Panc1 (cell line): ENCODE measurements around the gene THRAP3. TPM values are rescaled to one million over a fixed set of nuclear protein-coding genes. Genes with fewer than 3 reads are reported as not detected.

Experiments used
- ATAC-seq: fragments of 200-7000 bp; cut with Tn5 transposase; 2 replicates; pipeline ENCODE4 v1.9.1; 2020; ENCODE audit warnings: mild to moderate bottlenecking, moderate library complexity
- BruUV-seq: library from RNA; stranded (reverse); fragments of 400-500 nt; replicated peaks from 2 replicates; lab custom pipeline; 2021; lab: Mats Ljungman, UMichigan
- CTCF ChIA-PET: fragments of 300-600 bp; sonication (Branson Sonifier 250); formaldehyde crosslinking; loops from one replicate; lab custom pipeline; 2022; ENCODE audit warnings: antibody characterized with exemption; lab: Charles Lee
- POLR2A ChIA-PET: fragments of 300-600 bp; sonication (Branson Sonifier 250); formaldehyde crosslinking; loops from one replicate; lab custom pipeline; 2022; ENCODE audit warnings: antibody characterized with exemption; lab: Charles Lee
- DNase-seq: peaks from one replicate; pipeline ENCODE4 v3.0.0-alpha.2; 2010; ENCODE audit warnings: low read depth, low spot score
- H3K27ac ChIP-seq: 2 replicates; pipeline ENCODE4 v1.5.1; 2011; ENCODE audit warnings: mild to moderate bottlenecking, low read length, inconsistent platforms
- H3K27me3 ChIP-seq: fragments of 200-500 bp; sonication (Bioruptor generic); 2 replicates; pipeline ENCODE4 v1.6.0; 2014; ENCODE audit warnings: low read length, inconsistent platforms; ENCODE audit not compliant: control insufficient read depth, insufficient read depth
- H3K36me3 ChIP-seq: fragments of 200-500 bp; sonication (Bioruptor generic); 2 replicates; pipeline ENCODE4 v1.5.1; 2014; ENCODE audit warnings: inconsistent platforms, mild to moderate bottlenecking, low read length, moderate library complexity; ENCODE audit not compliant: control insufficient read depth, insufficient read depth
- H3K4me1 ChIP-seq: 2 replicates; pipeline ENCODE4 v1.5.1; 2011; ENCODE audit warnings: inconsistent platforms, mild to moderate bottlenecking, low read length, moderate library complexity; ENCODE audit not compliant: control insufficient read depth, insufficient read depth
- H3K4me3 ChIP-seq, 2 experiments: 2 replicates each; pipeline ENCODE4 v1.5.1; 2011 to 2012; ENCODE audit warnings: low read depth in 2 of 2, low read length in 2 of 2, mild to moderate bottlenecking in 2 of 2, inconsistent platforms in 1 of 2, moderate library complexity in 1 of 2
- H3K9me3 ChIP-seq: fragments of 200-500 bp; sonication (Bioruptor generic); 2 replicates; pipeline ENCODE4 v1.5.1; 2014; ENCODE audit warnings: low read depth, mild to moderate bottlenecking, inconsistent platforms, low read length, moderate library complexity; ENCODE audit not compliant: control insufficient read depth, insufficient read depth
- POLR2AphosphoS5 ChIP-seq: IDR thresholded peaks from 2 replicates; pipeline ENCODE4 v1.6.1; 2012; ENCODE audit warnings: mild to moderate bottlenecking, low read depth, low read length, moderate library complexity
- SIN3A ChIP-seq: IDR thresholded peaks from 2 replicates; pipeline ENCODE4 v1.6.1; 2012; ENCODE audit warnings: low read depth, mild to moderate bottlenecking, low read length, moderate library complexity, borderline replicate concordance; ENCODE audit not compliant: insufficient read depth
- TCF7L2 ChIP-seq: IDR thresholded peaks from 2 replicates; pipeline ENCODE4 v1.6.1; 2011; ENCODE audit warnings: mild to moderate bottlenecking, low read depth, low read length, inconsistent platforms
- in situ Hi-C: cut with HindIII; loops from 2 replicates; pipeline ENCODE4 v1.10.0; 2016; ENCODE audit warnings: low sequenced_read_pairs, low pct_unique_long_range_greater_than_20kb
- intact Hi-C: fragments of 100-400 bp; cut with micrococcal nuclease; formaldehyde crosslinking; loops from one replicate; pipeline ENCODE4 v1.10.0; 2022; ENCODE audit not compliant: unreplicated experiment
- total RNA-seq: library from RNA; stranded (reverse); gene quantifications from one replicate; pipeline ENCODE4 v1.2.1, GENCODE V29; 2021; ENCODE audit not compliant: unreplicated experiment
- TF ChIP-seq, protein P1 (sequence below): fragments of 450-650 bp; IDR thresholded peaks from 2 replicates; pipeline ENCODE4 v1.5.1; 2017; ENCODE audit warnings: mild to moderate bottlenecking
- TF ChIP-seq, protein P2 (sequence below), 2 experiments: IDR thresholded peaks; 2 replicates each; pipeline ENCODE4 v1.6.1; 2011 to 2012; ENCODE audit warnings: low read depth in 2 of 2, control low read depth in 1 of 2, low read length in 1 of 2, mild to moderate bottlenecking in 1 of 2, moderate library complexity in 1 of 2; ENCODE audit not compliant: insufficient read depth in 1 of 2

The THRAP3 gene
- total RNA-seq, 1 experiment from 2014 or later = 114 TPM

DNA sequence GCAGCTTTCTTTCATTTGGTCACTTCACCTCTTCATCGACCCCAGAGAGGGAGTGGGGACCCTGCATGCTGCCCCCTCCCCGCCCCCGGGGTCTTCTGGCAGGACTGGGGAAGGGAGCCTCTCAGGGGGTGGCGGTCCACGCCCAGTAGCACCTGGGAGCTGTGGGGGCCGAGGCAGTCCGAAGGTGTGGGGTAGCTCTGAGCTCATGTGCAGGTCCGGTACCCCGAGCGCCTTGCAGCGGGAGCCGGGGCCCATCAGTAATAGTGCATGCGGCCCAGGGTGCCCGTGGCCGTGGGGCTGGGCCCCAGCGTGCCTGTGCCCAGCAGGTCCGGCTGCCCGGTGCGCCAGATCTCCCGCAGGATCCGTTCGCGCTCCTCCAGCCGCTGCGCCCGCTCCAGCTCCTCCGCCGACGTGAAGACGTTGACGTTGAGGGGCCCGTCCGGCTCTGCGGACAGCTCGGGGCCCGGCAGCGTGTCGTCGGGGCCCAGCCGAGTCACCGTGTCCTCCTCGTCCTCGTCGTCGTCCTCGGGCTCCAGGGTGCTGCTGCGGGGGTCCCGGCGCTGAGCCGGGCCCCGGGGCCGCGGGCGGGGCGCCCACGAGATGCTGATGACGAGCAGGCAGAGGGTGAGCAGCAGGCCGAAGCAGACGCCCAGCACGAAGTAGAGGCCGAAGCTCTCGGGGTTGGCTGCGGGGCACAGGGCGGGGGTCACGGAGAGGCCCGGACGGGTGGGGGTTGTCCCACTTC lies 98.0 kb downstream of the THRAP3 start:
- no peak for DNase-seq
- Histone ChIP-seq H3K36me3 (no peaks in the 10 kb centered on the region), H3K27ac (peak overlapping the region; percentile 81), H3K4me1 (peaks cover 19% of the 10 kb centered on the region), H3K27me3 (no peaks in the 10 kb centered on the region), H3K4me3 (peak overlapping the region; percentile 56 to 72), H3K9me3 (no peaks in the 10 kb centered on the region)
- in situ Hi-C loops (no loop called here), intact Hi-C loops (no loop called here)
- TF ChIP-seq, protein P1, sequence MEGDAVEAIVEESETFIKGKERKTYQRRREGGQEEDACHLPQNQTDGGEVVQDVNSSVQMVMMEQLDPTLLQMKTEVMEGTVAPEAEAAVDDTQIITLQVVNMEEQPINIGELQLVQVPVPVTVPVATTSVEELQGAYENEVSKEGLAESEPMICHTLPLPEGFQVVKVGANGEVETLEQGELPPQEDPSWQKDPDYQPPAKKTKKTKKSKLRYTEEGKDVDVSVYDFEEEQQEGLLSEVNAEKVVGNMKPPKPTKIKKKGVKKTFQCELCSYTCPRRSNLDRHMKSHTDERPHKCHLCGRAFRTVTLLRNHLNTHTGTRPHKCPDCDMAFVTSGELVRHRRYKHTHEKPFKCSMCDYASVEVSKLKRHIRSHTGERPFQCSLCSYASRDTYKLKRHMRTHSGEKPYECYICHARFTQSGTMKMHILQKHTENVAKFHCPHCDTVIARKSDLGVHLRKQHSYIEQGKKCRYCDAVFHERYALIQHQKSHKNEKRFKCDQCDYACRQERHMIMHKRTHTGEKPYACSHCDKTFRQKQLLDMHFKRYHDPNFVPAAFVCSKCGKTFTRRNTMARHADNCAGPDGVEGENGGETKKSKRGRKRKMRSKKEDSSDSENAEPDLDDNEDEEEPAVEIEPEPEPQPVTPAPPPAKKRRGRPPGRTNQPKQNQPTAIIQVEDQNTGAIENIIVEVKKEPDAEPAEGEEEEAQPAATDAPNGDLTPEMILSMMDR = no peak
- TF ChIP-seq POLR2AphosphoS5 (no peak), TCF7L2 (no peak), SIN3A (no peak)
- TF ChIP-seq, protein P2, sequence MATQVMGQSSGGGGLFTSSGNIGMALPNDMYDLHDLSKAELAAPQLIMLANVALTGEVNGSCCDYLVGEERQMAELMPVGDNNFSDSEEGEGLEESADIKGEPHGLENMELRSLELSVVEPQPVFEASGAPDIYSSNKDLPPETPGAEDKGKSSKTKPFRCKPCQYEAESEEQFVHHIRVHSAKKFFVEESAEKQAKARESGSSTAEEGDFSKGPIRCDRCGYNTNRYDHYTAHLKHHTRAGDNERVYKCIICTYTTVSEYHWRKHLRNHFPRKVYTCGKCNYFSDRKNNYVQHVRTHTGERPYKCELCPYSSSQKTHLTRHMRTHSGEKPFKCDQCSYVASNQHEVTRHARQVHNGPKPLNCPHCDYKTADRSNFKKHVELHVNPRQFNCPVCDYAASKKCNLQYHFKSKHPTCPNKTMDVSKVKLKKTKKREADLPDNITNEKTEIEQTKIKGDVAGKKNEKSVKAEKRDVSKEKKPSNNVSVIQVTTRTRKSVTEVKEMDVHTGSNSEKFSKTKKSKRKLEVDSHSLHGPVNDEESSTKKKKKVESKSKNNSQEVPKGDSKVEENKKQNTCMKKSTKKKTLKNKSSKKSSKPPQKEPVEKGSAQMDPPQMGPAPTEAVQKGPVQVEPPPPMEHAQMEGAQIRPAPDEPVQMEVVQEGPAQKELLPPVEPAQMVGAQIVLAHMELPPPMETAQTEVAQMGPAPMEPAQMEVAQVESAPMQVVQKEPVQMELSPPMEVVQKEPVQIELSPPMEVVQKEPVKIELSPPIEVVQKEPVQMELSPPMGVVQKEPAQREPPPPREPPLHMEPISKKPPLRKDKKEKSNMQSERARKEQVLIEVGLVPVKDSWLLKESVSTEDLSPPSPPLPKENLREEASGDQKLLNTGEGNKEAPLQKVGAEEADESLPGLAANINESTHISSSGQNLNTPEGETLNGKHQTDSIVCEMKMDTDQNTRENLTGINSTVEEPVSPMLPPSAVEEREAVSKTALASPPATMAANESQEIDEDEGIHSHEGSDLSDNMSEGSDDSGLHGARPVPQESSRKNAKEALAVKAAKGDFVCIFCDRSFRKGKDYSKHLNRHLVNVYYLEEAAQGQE (IDR thresholded peaks at IDR 0.05; ENCODE audit: insufficient read depth in 1 of 2, low read depth in 2 of 2, low read length in 1 of 2) = no peak
- ATAC-seq = peak; percentile 26
- CTCF ChIA-PET = interaction anchor here (0.6 to 1.2 kb wide), 3 partner anchors 47 to 134 kb away, joined by 4 to 7 read pairs (median 5); no protein-coding TSS in a partner anchor
- POLR2A ChIA-PET = no interaction called here
- TSS peak; percentile 96 for BruUV-seq

DNA sequence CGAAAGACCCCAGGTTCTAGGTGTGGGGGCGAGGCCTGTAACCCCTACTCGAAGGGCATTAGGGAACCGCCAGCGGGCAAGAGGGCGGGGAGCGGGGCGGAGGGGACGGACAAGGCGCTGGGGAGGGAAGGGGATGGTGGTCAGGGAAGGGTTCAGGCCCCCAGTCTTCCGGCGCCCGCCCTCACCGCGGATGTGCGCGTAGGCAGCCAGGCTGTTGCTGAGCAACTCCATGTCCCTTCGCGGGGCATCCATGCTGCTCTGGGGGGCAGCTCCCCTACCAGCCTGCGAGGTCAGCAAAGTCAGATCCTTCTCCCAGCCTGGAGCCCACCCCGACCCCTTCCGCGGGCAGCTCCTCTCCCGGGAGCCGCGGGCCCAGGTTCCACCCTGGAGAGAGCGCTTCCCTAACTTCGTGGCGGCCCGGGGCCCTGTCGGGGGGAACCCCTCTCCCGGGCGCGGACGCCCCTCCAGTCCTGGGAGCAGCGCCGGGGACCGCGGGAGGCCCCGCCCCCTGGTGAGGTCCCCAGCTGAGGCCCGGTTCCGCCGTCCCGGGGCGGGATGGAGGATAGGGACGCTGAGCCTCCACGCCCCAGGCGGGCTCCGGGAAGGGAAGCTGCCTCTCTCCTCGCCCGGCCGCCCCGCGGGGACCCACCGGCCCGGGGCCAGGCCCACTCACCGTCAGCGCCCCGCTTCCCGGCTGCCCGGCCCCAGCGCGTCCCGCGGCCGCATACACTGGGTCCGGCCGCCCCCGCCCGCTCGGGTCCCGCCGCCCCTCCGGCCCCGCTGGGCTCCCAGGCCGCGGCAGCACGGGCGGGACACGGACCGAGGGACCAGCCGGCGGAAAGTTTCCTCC lies 98.8 kb downstream of the THRAP3 start:
- Histone ChIP-seq H3K4me1 (peaks cover 19% of the 10 kb centered on the region), H3K9me3 (no peaks in the 10 kb centered on the region), H3K27me3 (no peaks in the 10 kb centered on the region), H3K27ac (peak overlapping the region; percentile 81), H3K4me3 (peak overlapping the region; percentile 56 to 72), H3K36me3 (no peaks in the 10 kb centered on the region)
- peak; percentile 54 for TF ChIP-seq POLR2AphosphoS5
- TF ChIP-seq TCF7L2 = no peak
- TF ChIP-seq, protein P2 (IDR thresholded peaks at IDR 0.05; ENCODE audit: insufficient read depth in 1 of 2, low read depth in 2 of 2, low read length in 1 of 2) = no peak
- DNase-seq = no peak
- ChIA-PET POLR2A (no interaction called here), CTCF (interaction anchor here (0.6 to 1.2 kb wide), 3 partner anchors 46 to 135 kb away, joined by 5 to 8 read pairs (median 7); no protein-coding TSS in a partner anchor)
- ATAC-seq = peak; percentile 67
- intact Hi-C loops (no loop called here), in situ Hi-C loops (no loop called here)
- BruUV-seq = no TSS peak
